Measurements from ENCODE around the gene CD244.
"Not testable (repeated sequence)": the region's sequence is repeated elsewhere in the genome, so short reads cannot be mapped to it uniquely, and the experiment has no call there.

CD244 gene

GRCh38 chr1:160862203-160863060 is at the start of gene CD244:
Gene CD244, minus strand, starts transcription at chr1:160862887. Its CDS starts 210 bp downstream, at chr1:160862677.
- DNase-seq (ENCODE audit: low spot score), result no peak

GRCh38 chr1:160911925-160912324 is 49.2 kb upstream of the CD244 start:
- no peak for DNase-seq (ENCODE audit: low spot score)

- no peak for DNase-seq (ENCODE audit: low spot score)
Observed at GRCh38 chr1:160911441-160911840, 48.8 kb upstream of the CD244 start.

- no peak for DNase-seq (ENCODE audit: low spot score)
Observed at GRCh38 chr1:160910170-160910750, 47.6 kb upstream of the CD244 start.

- no peak for DNase-seq (ENCODE audit: low spot score)
Observed at GRCh38 chr1:160907976-160908375, 45.3 kb upstream of the CD244 start.

- DNase-seq (ENCODE audit: low spot score), result no peak
Observed at GRCh38 chr1:160905617-160905989, 42.9 kb upstream of the CD244 start.

GRCh38 chr1:160904783-160905616 is 42.3 kb upstream of the CD244 start:
- DNase-seq (ENCODE audit: low spot score), result no peak

- DNase-seq (ENCODE audit: low spot score), result not testable (repeated sequence)
Observed at GRCh38 chr1:160902251-160902650, 39.6 kb upstream of the CD244 start.

GRCh38 chr1:160901768-160902167 is 39.1 kb upstream of the CD244 start:
- DNase-seq (ENCODE audit: low spot score), result no peak

- not testable (repeated sequence) for DNase-seq (ENCODE audit: low spot score)
Observed at GRCh38 chr1:160900683-160901082, 38.0 kb upstream of the CD244 start.

GRCh38 chr1:160894368-160895135 is 31.9 kb upstream of the CD244 start:
- DNase-seq (ENCODE audit: low spot score), result not testable (repeated sequence)

- no peak for DNase-seq (ENCODE audit: low spot score)
Observed at GRCh38 chr1:160891474-160891873, 28.8 kb upstream of the CD244 start.

GRCh38 chr1:160888926-160889325 is 26.2 kb upstream of the CD244 start:
- DNase-seq (ENCODE audit: low spot score), result peak; percentile 40

GRCh38 chr1:160887071-160887470 is 24.4 kb upstream of the CD244 start:
- no peak for DNase-seq (ENCODE audit: low spot score)

- DNase-seq (ENCODE audit: low spot score), result no peak
Observed at GRCh38 chr1:160885042-160885441, 22.4 kb upstream of the CD244 start, which contains the start of gene ITLN1. Gene ITLN1, minus strand, starts transcription at chr1:160885180. Its CDS starts 303 bp downstream, at chr1:160884877.

GRCh38 chr1:160884579-160884978 is 21.9 kb upstream of the CD244 start:
- DNase-seq (ENCODE audit: low spot score), result peak; percentile 30

- DNase-seq (ENCODE audit: low spot score), result no peak
Observed at GRCh38 chr1:160883581-160884513, 21.2 kb upstream of the CD244 start.

GRCh38 chr1:160882582-160882981 is 19.9 kb upstream of the CD244 start:
- DNase-seq (ENCODE audit: low spot score), result no peak

GRCh38 chr1:160881264-160881663 is 18.6 kb upstream of the CD244 start:
- not testable (repeated sequence) for DNase-seq (ENCODE audit: low spot score)

- no peak for DNase-seq (ENCODE audit: low spot score)
Observed at GRCh38 chr1:160880216-160880615, 17.5 kb upstream of the CD244 start.

- DNase-seq (ENCODE audit: low spot score), result no peak
Observed at GRCh38 chr1:160879056-160879455, 16.4 kb upstream of the CD244 start.

Measured in kidney capillary endothelial cell (primary cell).